HepG2 (cell line): ENCODE measurements around the gene ATP11C. TPM values are rescaled to one million over a fixed set of nuclear protein-coding genes. Genes with fewer than 3 reads are reported as not detected.

Experiments
- ATAC-seq: fragments of 200-7000 bp; cut with Tn5 transposase; 3 replicates; pipeline ENCODE4 v1.9.1; 2020; ENCODE audit warnings: mild to moderate bottlenecking, moderate library complexity
- BruUV-seq: library from RNA; stranded (reverse); fragments of 400-500 nt; replicated peaks from 2 replicates; lab custom pipeline; 2021; lab: Mats Ljungman, UMichigan
- CTCF ChIA-PET: fragments of 300-600 bp; formaldehyde crosslinking; extraction: SDS; loops from one replicate; lab custom pipeline; 2021; ENCODE audit warnings: low total read pairs, inconsistent platforms, low intra/inter-chr PET ratio; lab: Yijun Ruan, JAX
- POLR2A ChIA-PET: fragments of 350-600 bp; sonication (Branson Sonifier 250); formaldehyde crosslinking; loops from one replicate; lab custom pipeline; 2020; ENCODE audit warnings: antibody characterized with exemption, inconsistent platforms; lab: Yijun Ruan, JAX
- DNase-seq: peaks from one replicate; pipeline ENCODE4 v3.0.0-alpha.2; 2015; ENCODE audit warnings: low spot score
- FAIRE-seq: peaks from 3 replicates; lab custom pipeline; 2011; peaks lifted over from hg19 to GRCh38; lab: Jason Lieb, UNC
- H2AFZ ChIP-seq: one replicate; pipeline ENCODE4 v1.6.1; 2011; ENCODE audit warnings: low read length, inconsistent platforms
- H3K27ac ChIP-seq: fragments of 300-600 bp; 3 replicates; pipeline ENCODE4 v1.8.0; 2011; ENCODE audit warnings: mixed run types, mild to moderate bottlenecking, mixed read lengths, low read length, inconsistent platforms; ENCODE audit not compliant: insufficient read depth; ENCODE audit errors: extremely low read length
- H3K27me3 ChIP-seq, 2 experiments: fragments of 200-600 bp in 1 of 2; 2 replicates in 1 of 2; 3 replicates in 1 of 2; pipeline versions ENCODE4 v1.6.0 to v1.8.0; 2011; ENCODE audit warnings: low read length in 2 of 2, mild to moderate bottlenecking in 2 of 2, moderate library complexity in 2 of 2, inconsistent platforms in 1 of 2; ENCODE audit not compliant: insufficient read depth in 2 of 2, control insufficient read depth in 1 of 2
- H3K36me3 ChIP-seq, 2 experiments: fragments of 200-600 bp in 1 of 2; replicated peaks in 1 of 2; 2 replicates in 1 of 2; 3 replicates in 1 of 2; pipeline versions ENCODE4 v1.5.1 to v1.8.0; 2011; ENCODE audit warnings: low read length in 2 of 2, inconsistent platforms in 1 of 2; ENCODE audit not compliant: insufficient read depth in 2 of 2, control insufficient read depth in 1 of 2
- H3K4me1 ChIP-seq: 2 replicates; pipeline ENCODE4 v1.5.1; 2012; ENCODE audit warnings: low read length, inconsistent platforms; ENCODE audit not compliant: insufficient read depth
- H3K4me2 ChIP-seq: 2 replicates; pipeline ENCODE4 v1.6.0; 2011; ENCODE audit warnings: low read depth, low read length, inconsistent platforms
- H3K4me3 ChIP-seq, 3 experiments: fragments of 200-600 bp in 1 of 3; sonication (generic), shearing (Covaris generic) in 1 of 3; replicated peaks in 1 of 3; 2 replicates each; pipeline ENCODE4 v1.5.1; 2011 to 2016; ENCODE audit warnings: low read length in 3 of 3, inconsistent platforms in 2 of 3, low read depth in 2 of 3, mild to moderate bottlenecking in 2 of 3, control low read depth in 1 of 3, mixed read lengths in 1 of 3; ENCODE audit not compliant: insufficient read depth in 1 of 3
- H3K79me2 ChIP-seq: one replicate; pipeline ENCODE4 v1.6.1; 2011; ENCODE audit warnings: low read length, inconsistent platforms; ENCODE audit not compliant: insufficient read depth
- H3K9ac ChIP-seq: 2 replicates; pipeline ENCODE4 v1.6.0; 2011; ENCODE audit warnings: mild to moderate bottlenecking, low read depth, low read length, inconsistent platforms; ENCODE audit not compliant: insufficient read depth
- H3K9me3 ChIP-seq: 2 replicates; pipeline ENCODE4 v1.5.1; 2012; ENCODE audit warnings: mild to moderate bottlenecking, low read length
- H4K20me1 ChIP-seq: 2 replicates; pipeline ENCODE4 v1.6.0; 2011; ENCODE audit warnings: inconsistent platforms, mild to moderate bottlenecking, low read length, moderate library complexity; ENCODE audit not compliant: insufficient read depth
- CEBPZ ChIP-seq: IDR thresholded peaks from 2 replicates; pipeline ENCODE4 v1.6.1; 2012; ENCODE audit warnings: low read length, improper control_type of control experiment
- ELF3 ChIP-seq: IDR thresholded peaks from 2 replicates; pipeline ENCODE4 v1.6.1; 2016; ENCODE audit warnings: missing genetic modification reagents, missing compliant biosample characterization
- HMG20B ChIP-seq: conservative IDR thresholded peaks from 2 replicates; pipeline ENCODE4 v1.6.1; 2016; ENCODE audit warnings: missing genetic modification reagents, missing compliant biosample characterization
- ISX ChIP-seq: sonication (generic); formaldehyde crosslinking; conservative IDR thresholded peaks from 2 replicates; pipeline ENCODE4 v1.5.0; 2020; ENCODE audit warnings: missing genetic modification reagents
- JUN ChIP-seq: sonication (generic); formaldehyde crosslinking; IDR thresholded peaks from 2 replicates; pipeline ENCODE4 v1.4.0; 2020; ENCODE audit warnings: mild to moderate bottlenecking, missing genetic modification reagents
- PLRG1 ChIP-seq: fragments of 450-650 bp; conservative IDR thresholded peaks from 2 replicates; pipeline ENCODE4 v1.6.1; 2016
- RFX3 ChIP-seq: IDR thresholded peaks from 2 replicates; pipeline ENCODE4 v1.6.1; 2016; ENCODE audit warnings: missing biosample characterization, missing genetic modification reagents
- SUZ12 ChIP-seq: fragments of 150-350 bp; IDR thresholded peaks from 2 replicates; pipeline ENCODE4 v1.6.1; 2014; ENCODE audit warnings: low read depth, low read length
- ZBTB40 ChIP-seq, 2 experiments: fragments of 450-650 bp in 1 of 2; sonication (generic) in 1 of 2; formaldehyde crosslinking in 1 of 2; IDR thresholded peaks; 2 replicates each; pipeline versions ENCODE4 v1.6.1 to v1.8.0; 2016 to 2022; ENCODE audit warnings: antibody characterized with exemption in 1 of 2, mild to moderate bottlenecking in 1 of 2, missing genetic modification reagents in 1 of 2
- ZNF18 ChIP-seq: sonication (generic); formaldehyde crosslinking; IDR thresholded peaks from 2 replicates; pipeline ENCODE4 v1.8.0; 2022; ENCODE audit warnings: mild to moderate bottlenecking, missing genetic modification reagents; ENCODE audit not compliant: insufficient replicate concordance
- ZNF589 ChIP-seq: sonication (generic); formaldehyde crosslinking; conservative IDR thresholded peaks from 2 replicates; pipeline ENCODE4 v1.8.0; 2022; ENCODE audit warnings: mild to moderate bottlenecking, moderate library complexity, missing genetic modification reagents
- WGBS: methylation state at CpG from one replicate; pipeline ENCODE4 v1.1.6; 2017; ENCODE audit warnings: low lambda C conversion rate; 5-methylcytosine and 5-hydroxymethylcytosine counted together
- in situ Hi-C: cut with HindIII; loops from 2 replicates; pipeline ENCODE4 v1.10.0; 2017; ENCODE audit warnings: low pct_unique_long_range_greater_than_20kb; ENCODE audit not compliant: extremely low pct_ligation_motif_present
- intact Hi-C: fragments of 100-400 bp; cut with micrococcal nuclease; formaldehyde crosslinking; loops from one replicate; pipeline ENCODE4 v1.10.0; 2022; ENCODE audit not compliant: unreplicated experiment
- polyA plus RNA-seq, 8 experiments: library from polyadenylated mRNA; depleted of rRNA in 3 of 8; stranded (reverse) in 7 of 8; unstranded in 1 of 8; fragments of >200 nt; fragmentation: Illumina TruSeq in 4 of 8; extraction: Trizol in 4 of 8; gene quantifications; 2 replicates each; pipeline versions ENCODE4 v1.2.1 to v1.2.3, GENCODE V29; 2011 to 2016; ENCODE audit warnings: low read depth in 4 of 8, missing spikeins in 1 of 8, mixed read lengths in 1 of 8; ENCODE audit not compliant: insufficient read depth in 1 of 8
- total RNA-seq, 5 experiments: library from RNA; depleted of rRNA; stranded (reverse); fragments of >200 nt; fragmentation: Illumina TruSeq; extraction: Trizol; gene quantifications; 2 replicates each; pipeline ENCODE4 v1.2.3, GENCODE V29; 2016; ENCODE audit warnings: low read depth in 1 of 5

The ATP11C gene
- total and polyA plus RNA-seq, 2 of the 13 experiments (the other 11 are each of a cell fraction or from before 2014, with no cell fraction given) = 8.5 to 16.9 TPM

GRCh38 chrX:139820358-139820984 is 112.4 kb downstream of the ATP11C start:
- 97% methylated on average over 7 of the region's 7 CpGs for WGBS
- Histone ChIP-seq H3K4me1 (no peaks in the 10 kb centered on the region), H3K9me3 (no peaks in the 10 kb centered on the region), H3K27ac (no peak overlapping the region), H4K20me1 (no peaks in the 10 kb centered on the region), H3K9ac (no peak overlapping the region), H2AFZ (no peak overlapping the region), H3K36me3 (no peaks in the 10 kb centered on the region), H3K27me3 (no peaks in the 10 kb centered on the region), H3K79me2 (no peaks in the 10 kb centered on the region), H3K4me2 (no peak overlapping the region), H3K4me3 (no peak overlapping the region)
- no peak for DNase-seq
- ChIA-PET POLR2A (no interaction called here), CTCF (no interaction called here)
- FAIRE-seq = no peak
- intact Hi-C loops (no loop called here), in situ Hi-C loops (no loop called here)
- no TSS peak for BruUV-seq
- no peak for ATAC-seq
- TF ChIP-seq ZBTB40 (IDR thresholded peaks at IDR 0.05) (no peak), ZBTB40 (CRISPR knock-in tag; IDR thresholded peaks at IDR 0.05) (no peak), ZNF18 (CRISPR knock-in tag) (no peak), CEBPZ (no peak), ZNF589 (CRISPR knock-in tag) (no peak), ISX (CRISPR knock-in tag) (no peak), ELF3 (CRISPR knock-in tag) (no peak), JUN (CRISPR knock-in tag) (no peak), RFX3 (CRISPR knock-in tag) (no peak), HMG20B (CRISPR knock-in tag) (no peak), PLRG1 (no peak), SUZ12 (no peak)
